Panc1 (cell line): ENCODE measurements around the gene PARP8.

Experiments
- CTCF ChIP-seq: fragments of 450-650 bp; IDR thresholded peaks from 2 replicates; pipeline ENCODE4 v1.5.1; 2017; ENCODE audit warnings: mild to moderate bottlenecking
- POLR2AphosphoS5 ChIP-seq: IDR thresholded peaks from 2 replicates; pipeline ENCODE4 v1.6.1; 2012; ENCODE audit warnings: mild to moderate bottlenecking, low read depth, low read length, moderate library complexity
- SIN3A ChIP-seq: IDR thresholded peaks from 2 replicates; pipeline ENCODE4 v1.6.1; 2012; ENCODE audit warnings: low read depth, mild to moderate bottlenecking, low read length, moderate library complexity, borderline replicate concordance; ENCODE audit not compliant: insufficient read depth

DNA sequence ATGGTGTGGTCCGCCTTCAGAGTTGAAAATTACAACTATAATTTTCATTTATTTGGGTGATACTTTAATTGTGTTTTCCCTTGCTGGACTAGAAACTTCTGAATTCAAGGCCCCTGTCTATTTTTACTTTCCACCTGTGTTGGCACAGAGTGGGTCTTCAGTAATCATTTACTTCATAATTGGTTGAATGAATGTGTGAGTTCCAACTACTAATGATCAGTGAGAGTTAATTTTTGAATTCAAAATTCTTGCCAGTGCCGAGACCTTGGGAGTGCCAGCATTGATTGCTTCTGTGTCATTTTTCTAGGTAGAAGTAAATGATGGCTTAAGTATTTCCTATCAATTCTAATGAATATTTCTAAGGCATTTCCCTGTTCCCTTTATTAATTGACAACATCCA, 61.4 kb downstream of the PARP8 start:
- no peak for TF ChIP-seq CTCF
- no peak for TF ChIP-seq SIN3A
- no peak for TF ChIP-seq POLR2AphosphoS5
